ENCODE results near the gene UCP2.

The UCP2 gene

GRCh38 chr11:73969091-73969490 lies 13.6 kb downstream of the UCP2 start:
- DNase-seq, result no peak

- DNase-seq, result no peak
Measured at GRCh38 chr11:73968356-73968966, 14.2 kb downstream of the UCP2 start.

GRCh38 chr11:73965764-73966121 lies 16.9 kb downstream of the UCP2 start:
- no peak for DNase-seq

GRCh38 chr11:73965076-73965763 lies 17.4 kb downstream of the UCP2 start:
- DNase-seq, result no peak

GRCh38 chr11:73963861-73964260 lies 18.8 kb downstream of the UCP2 start:
- no peak for DNase-seq

GRCh38 chr11:73962101-73962705 lies 20.4 kb downstream of the UCP2 start:
- no peak for DNase-seq

- no peak for DNase-seq
Measured at GRCh38 chr11:73961321-73961720, 21.3 kb downstream of the UCP2 start.

GRCh38 chr11:73958521-73959141 lies 24.0 kb downstream of the UCP2 start:
- DNase-seq, result no peak

- no peak for DNase-seq
Measured at GRCh38 chr11:73957654-73958361, 24.8 kb downstream of the UCP2 start.

GRCh38 chr11:73956876-73957653 lies 25.6 kb downstream of the UCP2 start:
- DNase-seq, result no peak

- no peak for DNase-seq
Measured at GRCh38 chr11:73951797-73952196, 30.8 kb downstream of the UCP2 start.

GRCh38 chr11:73950869-73951710 lies 31.6 kb downstream of the UCP2 start, which contains the start of gene DNAJB13:
DNAJB13 (plus strand) TSS chr11:73951026; CDS start chr11:73951070, 44 bp downstream.
- DNase-seq, result peak; percentile 33

- no peak for DNase-seq
Measured at GRCh38 chr11:73949912-73950311, 32.7 kb downstream of the UCP2 start.

GRCh38 chr11:73949246-73949645 lies 33.4 kb downstream of the UCP2 start:
- no peak for DNase-seq

- DNase-seq, result no peak
Measured at GRCh38 chr11:73946798-73947458, 35.7 kb downstream of the UCP2 start.

- DNase-seq, result no peak
Measured at GRCh38 chr11:73945396-73945795, 37.2 kb downstream of the UCP2 start.

GRCh38 chr11:73944901-73945300 lies 37.7 kb downstream of the UCP2 start:
- no peak for DNase-seq

- no peak for DNase-seq
Measured at GRCh38 chr11:73944085-73944484, 38.6 kb downstream of the UCP2 start.

- no peak for DNase-seq
Measured at GRCh38 chr11:73942010-73942409, 40.6 kb downstream of the UCP2 start.

- no peak for DNase-seq
Measured at GRCh38 chr11:73940801-73941570, 41.7 kb downstream of the UCP2 start.
